H1 (cell line): ENCODE measurements around the gene PVALB. TPM values are rescaled to one million over a fixed set of nuclear protein-coding genes. Genes with fewer than 3 reads are reported as not detected.

ENCODE experiments used
- CTCF ChIP-seq, 3 experiments: IDR thresholded peaks; 1 replicate in 2 of 3; 2 replicates in 1 of 3; pipeline versions ENCODE4 v1.5.1 to v1.6.1; 2011; ENCODE audit warnings: low read length in 3 of 3, mild to moderate bottlenecking in 3 of 3, inconsistent platforms in 2 of 3, low read depth in 1 of 3, moderate library complexity in 1 of 3; ENCODE audit not compliant: insufficient read depth in 1 of 3; ENCODE audit errors: control extremely low read depth in 1 of 3
- GABPA ChIP-seq: IDR thresholded peaks from 2 replicates; pipeline ENCODE4 v1.6.1; 2011; ENCODE audit warnings: mild to moderate bottlenecking, low read length, moderate library complexity, borderline replicate concordance; ENCODE audit not compliant: insufficient read depth
- KDM4A ChIP-seq: IDR thresholded peaks from one replicate; pipeline ENCODE4 v1.7.1; 2012; ENCODE audit warnings: low read depth, mild to moderate bottlenecking, moderate library complexity, low read length, inconsistent platforms; ENCODE audit not compliant: severe bottlenecking
- RAD21 ChIP-seq, 2 experiments: IDR thresholded peaks in 1 of 2; conservative IDR thresholded peaks in 1 of 2; 2 replicates each; pipeline ENCODE4 v1.6.1; 2011; ENCODE audit warnings: low read depth in 2 of 2, low read length in 2 of 2, improper control_type of control experiment in 1 of 2, inconsistent platforms in 1 of 2, mild to moderate bottlenecking in 1 of 2, moderate library complexity in 1 of 2
- RBBP5 ChIP-seq: IDR thresholded peaks from 2 replicates; pipeline ENCODE4 v1.7.1; 2012; ENCODE audit warnings: low read depth, mild to moderate bottlenecking, inconsistent platforms, low read length, moderate library complexity, borderline replicate concordance
- TBP ChIP-seq: IDR thresholded peaks from 2 replicates; pipeline ENCODE4 v1.6.1; 2011; ENCODE audit warnings: low read depth, low read length, improper control_type of control experiment
- USF2 ChIP-seq: IDR thresholded peaks from 2 replicates; pipeline ENCODE4 v1.6.1; 2011; ENCODE audit warnings: low read length, improper control_type of control experiment
- polyA plus RNA-seq, 7 experiments: library from polyadenylated mRNA; depleted of rRNA in 3 of 7; stranded (reverse) in 5 of 7; unstranded in 2 of 7; fragments of >200 nt in 5 of 7; fragments of 200-250 nt in 2 of 7; gene quantifications; 1 replicate in 5 of 7; 2 replicates in 1 of 7; 4 replicates in 1 of 7; pipeline versions ENCODE4 v1.2.1 to v1.2.3, GENCODE V29; 2011 to 2013; ENCODE audit warnings: missing spikeins in 2 of 7, mixed read lengths in 2 of 7
- total RNA-seq: library from RNA; stranded (reverse); fragmentation: NEBNext Ultra II Directional; extraction: Animal tissue kit (Norgen Biotek cat#: 25700); gene quantifications from 2 replicates; pipeline ENCODE4 v1.2.1, GENCODE V29; 2021

PVALB gene
- total and polyA plus RNA-seq, 2 of the 8 experiments (the other 6 are each of a cell fraction or from before 2014, with no cell fraction given): 1.7 to 5.4 TPM

GRCh38 chr22:36862251-36863242 is 45.7 kb upstream of the PVALB start (continued):
- no peak for TF ChIP-seq CTCF (IDR thresholded peaks at IDR 0.05; ENCODE audit: control extremely low read depth in 1 of 3, insufficient read depth in 1 of 3, low read depth in 1 of 3, low read length in 3 of 3)
- no peak for TF ChIP-seq KDM4A
- TF ChIP-seq GABPA: no peak
- no peak for TF ChIP-seq RAD21 (IDR thresholded peaks at IDR 0.05 in 1 of 2, conservative IDR thresholded peaks at IDR 0.05 in 1 of 2; ENCODE audit: low read depth in 2 of 2, low read length in 2 of 2)
- no peak for TF ChIP-seq RBBP5
- no peak for TF ChIP-seq TBP
- no peak for TF ChIP-seq USF2
- TF ChIP-seq, all 59 proteins: peak for 0
